T-helper 9 cell (primary cell): ENCODE measurements around the gene MIEN1.
"Not testable (repeated sequence)": the region's sequence is repeated elsewhere in the genome, so short reads cannot be mapped to it uniquely, and the experiment has no call there.

Source experiments
- DNase-seq: peaks from one replicate; pipeline ENCODE4 v3.0.0-alpha.2; 2020
- total RNA-seq, 2 donors: gene quantifications; one replicate each; lab custom pipeline; 2026; lab: John Stamatoyannopoulos, UW

MIEN1 gene
- 17.9 to 19.2 reads per million in 2 donors for total RNA-seq

DNA sequence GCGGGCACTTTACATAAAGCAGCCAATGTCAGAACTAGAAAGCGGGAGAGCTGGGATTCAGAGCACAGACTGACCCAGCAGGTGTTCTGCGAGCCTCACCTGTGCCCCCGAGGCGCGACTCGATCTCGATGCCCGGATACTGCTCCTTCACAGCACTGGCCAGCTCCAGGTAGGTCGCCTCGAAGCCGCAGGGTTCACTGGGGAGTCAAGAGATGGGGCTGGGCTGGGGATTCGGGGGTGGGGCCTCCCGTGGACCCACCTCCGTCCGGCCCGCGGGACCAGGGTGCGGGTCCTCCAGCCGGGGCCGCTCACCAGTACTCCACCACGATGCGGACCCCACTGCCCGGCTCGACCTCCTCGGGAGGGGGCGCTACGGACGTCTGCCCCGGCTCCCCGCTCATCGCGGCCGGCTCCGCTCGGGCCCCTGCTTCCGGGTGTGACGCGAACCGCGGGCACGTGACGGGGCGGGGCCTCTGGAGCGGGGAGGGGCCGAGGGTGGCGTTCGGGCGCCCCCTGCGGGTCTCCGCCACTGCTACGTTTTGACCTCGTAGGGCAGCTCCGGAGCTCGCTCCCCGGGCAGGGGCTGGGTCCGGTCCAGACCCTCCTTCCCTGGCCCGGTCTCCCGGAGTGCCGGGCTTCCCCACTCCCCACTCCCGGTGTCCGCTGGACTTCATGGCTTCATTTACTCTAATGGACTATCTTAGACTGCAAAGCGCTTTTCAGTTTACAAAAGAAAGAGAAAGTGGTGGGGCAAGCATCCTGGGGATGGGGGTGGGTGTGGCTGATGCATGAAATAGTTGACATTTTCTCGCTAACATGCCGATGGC is at the start of gene MIEN1:
TSS of gene MIEN1 (minus strand) at position 438 of the 827 bp plus-strand sequence. CDS start at position 401, 37 bp downstream.
- peak; percentile 97 for DNase-seq

DNA sequence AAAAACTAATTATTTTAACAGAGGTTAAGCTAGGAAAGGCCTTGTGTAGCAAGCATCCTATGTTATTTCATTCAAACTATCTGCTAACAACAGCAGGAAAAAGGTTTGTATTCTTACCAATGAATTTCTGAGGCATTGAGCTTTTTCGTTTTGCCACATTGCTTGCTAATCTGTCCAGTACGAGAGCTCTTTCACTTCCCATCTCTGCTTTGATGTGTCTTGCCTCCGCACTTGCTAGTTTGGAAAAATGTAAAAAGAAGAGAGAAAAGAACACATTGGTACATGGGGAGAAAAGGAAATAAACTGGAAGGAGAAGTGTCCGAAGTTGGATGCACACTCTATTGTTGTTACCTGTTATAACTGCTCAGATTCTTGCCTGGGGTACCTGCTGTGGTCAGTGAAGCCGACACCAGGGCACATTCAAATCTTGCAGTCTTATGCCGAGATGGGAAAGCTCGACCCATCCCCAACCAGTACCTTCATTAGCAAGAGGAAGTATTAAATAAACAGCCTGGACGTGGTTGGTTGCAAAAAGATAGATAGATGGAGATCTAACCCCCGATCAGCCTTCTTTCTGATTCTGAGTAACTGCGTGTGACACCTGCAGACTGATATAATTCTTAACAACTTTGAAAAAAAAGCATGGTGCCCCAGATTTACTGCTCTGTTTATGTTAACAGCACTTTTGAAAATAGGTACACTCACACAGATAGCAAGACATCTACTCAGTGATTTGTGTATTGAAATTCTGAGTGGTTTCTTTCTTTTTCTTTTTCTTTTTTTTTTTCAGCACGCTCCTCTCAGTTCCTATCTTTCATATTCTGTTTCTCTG is 47.4 kb upstream of the MIEN1 start:
- no peak for DNase-seq

DNA sequence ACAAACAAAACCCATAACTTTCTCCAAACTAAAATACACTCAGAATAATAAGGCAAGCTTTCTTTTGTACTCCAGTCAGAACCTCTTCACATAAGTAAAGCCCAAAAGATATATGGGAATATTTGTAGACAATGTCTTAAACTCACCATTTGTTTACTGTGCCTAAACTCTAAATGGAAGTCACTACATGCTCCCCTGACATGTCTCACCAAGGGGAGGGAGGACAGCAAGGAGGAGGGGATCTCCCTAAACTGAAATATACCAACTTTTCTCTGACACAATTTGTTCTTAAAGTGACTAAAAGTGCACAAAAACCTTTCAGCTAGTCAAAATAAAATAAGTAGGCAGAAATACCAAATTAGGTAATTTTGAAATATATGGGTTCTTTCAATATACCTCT is 45.9 kb upstream of the MIEN1 start:
- no peak for DNase-seq

GRCh38 chr17:39775031-39775430 is 44.7 kb upstream of the MIEN1 start:
- no peak for DNase-seq

DNA sequence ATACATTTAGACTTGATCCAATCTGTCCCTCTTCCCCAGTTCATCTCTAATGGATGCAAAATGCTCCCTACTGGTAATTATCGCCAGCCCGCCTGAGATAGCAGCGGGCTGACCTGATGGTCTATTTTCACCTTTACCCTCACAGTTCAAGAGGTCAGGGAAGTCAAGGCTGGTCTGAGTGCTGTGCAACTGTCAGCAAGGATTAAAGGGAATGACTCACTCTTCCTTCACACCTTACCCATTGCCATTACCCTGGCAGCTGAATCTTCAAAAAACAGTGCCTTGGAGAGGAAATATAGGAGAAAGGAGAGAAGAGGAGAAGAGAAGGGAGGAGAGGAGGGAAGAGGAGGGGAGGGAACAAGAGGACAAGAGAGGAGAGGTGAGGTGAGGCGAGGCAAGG is 43.7 kb upstream of the MIEN1 start:
- DNase-seq, result no peak

GRCh38 chr17:39772987-39773934 is 42.9 kb upstream of the MIEN1 start:
- DNase-seq, result no peak

- no peak for DNase-seq
Observed at GRCh38 chr17:39772415-39772814, 42.1 kb upstream of the MIEN1 start.

DNA sequence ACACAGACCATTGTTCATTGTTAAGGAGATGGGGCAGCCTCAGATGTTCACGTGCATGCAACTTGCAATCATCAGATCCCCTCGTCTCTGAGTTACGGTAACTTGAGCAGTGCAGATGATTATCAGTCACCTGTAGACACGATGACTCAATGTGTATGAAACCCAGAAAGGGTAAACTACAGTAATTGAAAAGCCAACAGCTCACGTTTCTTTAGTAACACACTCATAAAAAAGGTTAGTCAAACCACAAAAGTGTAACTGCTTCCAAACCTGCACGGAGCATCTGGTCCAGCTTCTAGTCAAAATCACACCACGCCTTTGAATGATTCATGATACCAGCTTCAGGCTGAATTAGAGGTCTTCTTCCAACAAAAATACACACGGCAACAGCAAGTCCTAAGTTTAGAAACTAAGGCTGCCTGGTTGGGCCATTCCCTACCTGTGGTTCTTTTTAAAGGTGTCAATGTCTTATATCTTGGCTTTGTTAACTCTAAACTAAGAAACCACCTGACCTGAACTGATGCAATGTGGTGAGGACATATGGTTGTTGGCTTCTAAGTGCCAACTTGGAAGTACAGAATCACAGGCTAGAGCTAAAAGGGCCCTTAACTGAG is 39.7 kb upstream of the MIEN1 start:
- peak; percentile 31 for DNase-seq

- no peak for DNase-seq
Observed at GRCh38 chr17:39767147-39767546, 36.8 kb upstream of the MIEN1 start.

- no peak for DNase-seq
Observed at GRCh38 chr17:39765766-39766165, 35.4 kb upstream of the MIEN1 start.

- no peak for DNase-seq
Observed at GRCh38 chr17:39765175-39765574, 34.8 kb upstream of the MIEN1 start.

GRCh38 chr17:39764171-39764570 is 33.8 kb upstream of the MIEN1 start:
- DNase-seq, result not testable (repeated sequence)

DNA sequence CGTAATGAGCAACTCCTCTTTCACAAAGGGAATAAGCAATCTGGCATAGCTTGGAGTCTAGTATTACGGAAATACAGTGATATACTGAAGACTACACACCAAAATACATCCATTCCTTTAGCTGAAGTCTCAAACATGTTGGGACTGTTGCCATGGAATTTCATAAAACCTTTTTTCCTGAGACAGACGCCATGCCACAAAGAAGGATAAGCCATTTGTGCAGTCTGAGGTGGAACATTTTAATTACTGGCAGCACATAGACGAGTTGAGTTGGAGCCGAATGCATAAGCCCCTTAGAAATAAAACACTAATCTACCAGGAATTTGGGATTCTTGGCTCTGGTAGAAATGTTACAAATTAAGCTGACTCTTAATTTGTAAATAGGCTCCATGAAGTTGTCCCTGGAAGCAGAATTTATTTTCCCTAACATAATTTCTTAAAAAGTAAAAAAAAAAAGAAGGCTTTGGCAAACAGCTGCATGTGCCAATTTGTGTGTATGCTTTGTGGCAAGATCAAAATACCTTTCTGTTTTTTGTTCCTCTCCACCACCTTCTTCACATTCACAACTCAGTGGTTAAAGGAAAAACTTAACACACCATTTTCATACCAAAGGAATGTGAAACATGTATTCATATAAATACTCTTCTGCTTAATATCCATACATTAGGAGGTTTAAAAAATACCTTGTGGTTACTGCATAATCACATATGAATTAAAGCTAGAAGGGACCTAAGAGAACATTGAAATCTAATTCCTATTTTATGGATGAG is 32.9 kb upstream of the MIEN1 start:
- DNase-seq, result no peak

DNA sequence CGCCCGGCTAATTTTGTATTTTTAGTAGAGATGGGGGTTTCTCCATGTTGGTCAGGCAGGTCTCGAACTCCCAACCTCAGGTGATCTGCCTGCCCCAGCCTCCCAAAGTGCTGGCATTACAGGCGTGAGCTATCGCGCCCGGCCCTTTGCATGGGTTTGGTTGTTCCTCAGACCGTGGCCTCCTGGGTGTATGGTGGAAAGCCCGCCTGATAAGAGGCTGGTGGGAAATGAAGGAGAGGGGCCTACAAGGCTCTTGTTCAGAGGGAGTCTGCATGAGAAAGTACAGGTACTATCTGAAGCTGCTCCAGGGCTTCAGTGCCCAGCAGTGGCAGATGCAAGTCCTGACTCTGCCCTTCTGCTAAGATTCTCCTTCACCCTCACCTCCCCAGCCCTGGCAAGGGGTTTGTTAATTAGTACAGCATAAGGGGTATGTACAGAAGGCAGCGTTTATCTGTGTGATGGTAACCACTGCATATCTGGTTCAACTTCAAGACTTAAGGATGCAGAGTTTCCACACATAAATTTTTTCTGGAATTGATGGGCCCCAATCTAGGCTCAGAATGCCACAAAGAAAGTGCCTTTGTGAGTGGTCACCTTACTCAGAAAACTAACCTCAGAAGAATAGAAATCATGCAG is 31.6 kb upstream of the MIEN1 start:
- DNase-seq, result no peak

DNA sequence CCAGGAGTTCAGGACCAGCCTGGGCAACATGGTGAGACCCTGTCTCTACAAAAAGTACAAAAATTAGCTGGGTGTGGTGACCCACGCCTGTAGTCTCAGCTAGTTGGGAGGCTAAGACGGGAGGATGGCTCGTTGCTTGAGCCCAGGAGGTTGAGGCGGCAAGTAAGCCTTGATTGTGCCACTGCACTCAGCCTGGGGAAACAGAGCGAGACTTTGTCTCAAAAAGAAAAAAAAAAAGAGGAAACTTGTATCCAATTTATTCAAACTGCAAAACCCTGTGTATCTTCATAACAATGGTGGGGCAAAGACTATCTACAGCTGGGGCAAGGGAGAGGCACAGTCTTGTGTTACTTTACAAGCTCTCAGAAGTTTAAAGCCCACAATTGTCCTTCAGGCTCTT is 28.9 kb upstream of the MIEN1 start:
- no peak for DNase-seq

GRCh38 chr17:39757931-39758873 is 27.9 kb upstream of the MIEN1 start:
- peak; percentile 35 for DNase-seq

- no peak for DNase-seq
Observed at GRCh38 chr17:39757176-39757662, 26.9 kb upstream of the MIEN1 start.

- DNase-seq, result no peak
Observed at GRCh38 chr17:39756380-39757079, 26.2 kb upstream of the MIEN1 start.
